ENCODE results near the gene MID1IP1.

The MID1IP1 gene

DNA sequence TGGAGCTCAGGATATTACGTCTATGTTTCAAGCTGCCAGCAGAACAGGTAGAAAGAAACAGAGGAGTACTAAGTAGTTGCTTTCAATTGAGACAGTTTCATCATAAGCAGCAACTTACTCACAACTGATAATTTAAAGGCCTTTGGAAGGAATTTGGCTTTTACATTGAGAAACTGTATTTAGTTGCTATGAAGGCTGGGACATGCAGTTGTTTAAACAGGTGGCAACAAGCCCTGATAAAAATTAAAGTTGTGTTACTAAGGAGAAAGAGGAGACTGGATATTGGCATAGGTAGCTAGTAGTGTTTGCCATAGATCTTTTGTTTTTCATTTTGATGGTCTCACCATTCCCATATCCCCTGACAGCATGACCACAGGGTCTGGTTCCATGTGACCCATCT, 18.4 kb downstream of the MID1IP1 start:
- TF ChIP-seq, protein P1, sequence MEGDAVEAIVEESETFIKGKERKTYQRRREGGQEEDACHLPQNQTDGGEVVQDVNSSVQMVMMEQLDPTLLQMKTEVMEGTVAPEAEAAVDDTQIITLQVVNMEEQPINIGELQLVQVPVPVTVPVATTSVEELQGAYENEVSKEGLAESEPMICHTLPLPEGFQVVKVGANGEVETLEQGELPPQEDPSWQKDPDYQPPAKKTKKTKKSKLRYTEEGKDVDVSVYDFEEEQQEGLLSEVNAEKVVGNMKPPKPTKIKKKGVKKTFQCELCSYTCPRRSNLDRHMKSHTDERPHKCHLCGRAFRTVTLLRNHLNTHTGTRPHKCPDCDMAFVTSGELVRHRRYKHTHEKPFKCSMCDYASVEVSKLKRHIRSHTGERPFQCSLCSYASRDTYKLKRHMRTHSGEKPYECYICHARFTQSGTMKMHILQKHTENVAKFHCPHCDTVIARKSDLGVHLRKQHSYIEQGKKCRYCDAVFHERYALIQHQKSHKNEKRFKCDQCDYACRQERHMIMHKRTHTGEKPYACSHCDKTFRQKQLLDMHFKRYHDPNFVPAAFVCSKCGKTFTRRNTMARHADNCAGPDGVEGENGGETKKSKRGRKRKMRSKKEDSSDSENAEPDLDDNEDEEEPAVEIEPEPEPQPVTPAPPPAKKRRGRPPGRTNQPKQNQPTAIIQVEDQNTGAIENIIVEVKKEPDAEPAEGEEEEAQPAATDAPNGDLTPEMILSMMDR (IDR thresholded peaks at IDR 0.05) = no peak

DNA sequence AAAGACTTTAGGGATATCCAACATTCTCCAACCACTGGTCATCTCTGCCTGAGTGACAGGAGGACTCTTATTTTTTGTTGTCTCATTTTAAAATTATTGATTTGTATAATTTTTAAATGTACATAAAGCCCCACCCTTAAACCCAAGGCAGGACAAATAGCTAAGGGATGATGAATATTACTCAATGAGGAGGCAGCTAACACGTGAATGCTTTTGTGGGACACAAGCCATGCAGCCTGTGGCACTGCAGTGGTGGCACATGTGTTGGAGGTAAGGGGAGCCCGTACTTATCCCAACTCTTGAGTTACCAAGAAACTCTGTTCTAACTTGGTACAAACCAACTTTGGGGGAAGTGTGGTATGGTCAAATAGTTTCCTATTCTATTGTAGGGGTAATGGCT, 19.5 kb downstream of the MID1IP1 start:
- TF ChIP-seq, protein P1 (IDR thresholded peaks at IDR 0.05) = no peak

DNA sequence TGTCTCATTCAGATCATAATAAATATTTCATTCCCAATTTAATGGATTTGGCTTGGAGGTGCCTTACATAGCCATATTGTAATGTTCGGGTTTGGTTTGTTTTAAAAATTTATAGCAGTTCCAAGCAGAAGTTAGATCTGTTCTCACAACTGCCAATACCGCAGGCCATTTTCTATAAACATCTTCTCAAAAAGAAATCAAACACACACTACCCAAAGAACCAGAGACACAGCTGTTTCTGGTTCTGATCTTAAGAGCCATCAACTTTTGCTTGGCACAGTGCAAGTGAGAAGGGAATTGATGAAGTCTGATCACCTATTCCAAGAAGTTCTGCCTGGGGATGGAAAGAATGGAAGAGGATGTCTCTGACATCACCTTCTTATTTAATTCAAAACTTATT, 22.9 kb downstream of the MID1IP1 start:
- TF ChIP-seq, protein P1 (IDR thresholded peaks at IDR 0.05) = no peak

DNA sequence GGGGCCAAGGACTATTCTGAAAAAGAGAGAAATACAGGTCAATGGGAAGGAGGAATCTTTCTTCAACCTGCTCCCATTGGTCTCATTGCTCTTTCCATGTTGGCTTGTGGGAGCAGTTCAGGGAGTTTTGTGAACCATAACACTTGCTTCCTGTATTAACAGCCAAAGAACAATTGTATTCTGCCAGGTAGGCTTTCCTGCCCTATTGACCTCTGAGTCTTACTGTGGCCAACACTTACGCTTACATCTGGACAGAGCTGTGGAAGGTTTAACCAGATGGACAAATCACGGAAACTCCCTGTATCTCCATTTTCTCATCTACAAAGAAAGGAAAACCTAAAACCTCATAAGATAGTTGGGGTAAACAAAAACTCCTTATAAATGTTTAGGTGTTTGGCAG, 30.7 kb downstream of the MID1IP1 start:
- TF ChIP-seq, protein P1 (IDR thresholded peaks at IDR 0.05) = no peak

DNA sequence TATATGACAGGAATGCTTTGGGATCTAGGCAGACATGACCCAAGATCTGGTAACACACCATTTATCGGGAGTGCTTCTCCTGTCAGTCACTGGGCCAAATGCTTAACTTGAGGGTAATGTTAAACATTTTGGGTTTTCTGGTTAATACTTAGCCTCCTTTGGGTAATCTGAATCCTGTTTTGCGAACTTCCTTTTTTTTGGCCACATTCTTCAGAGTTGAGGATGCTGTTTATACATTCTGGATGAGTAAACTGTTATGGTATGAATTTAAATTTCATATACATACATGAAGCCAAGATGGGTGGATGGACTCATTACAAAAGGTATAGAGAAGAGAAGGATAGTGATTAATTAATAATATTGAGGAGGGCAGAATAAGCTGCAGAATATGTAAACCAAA, 36.1 kb downstream of the MID1IP1 start:
- TF ChIP-seq, protein P1 (IDR thresholded peaks at IDR 0.05) = no peak

DNA sequence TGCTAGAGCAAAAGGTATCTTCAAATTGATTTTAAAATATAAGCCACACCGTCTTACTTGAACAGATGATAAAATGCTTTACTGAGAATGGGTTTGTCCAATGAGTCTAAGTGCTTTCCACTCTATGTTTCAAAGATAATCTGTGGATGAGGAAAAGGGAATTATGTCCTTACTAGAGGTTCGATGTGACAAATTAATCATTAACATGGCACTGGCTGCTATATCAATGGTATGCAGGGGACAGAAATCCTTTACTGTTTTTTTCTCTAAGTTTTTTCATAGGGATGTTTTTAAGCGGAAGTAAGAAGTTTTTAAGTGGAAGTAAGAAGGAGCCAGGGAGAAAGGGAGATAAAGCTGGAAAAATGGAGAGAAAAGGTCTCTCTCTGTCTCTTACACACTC, 38.0 kb downstream of the MID1IP1 start:
- TF ChIP-seq, protein P1 (IDR thresholded peaks at IDR 0.05) = no peak

DNA sequence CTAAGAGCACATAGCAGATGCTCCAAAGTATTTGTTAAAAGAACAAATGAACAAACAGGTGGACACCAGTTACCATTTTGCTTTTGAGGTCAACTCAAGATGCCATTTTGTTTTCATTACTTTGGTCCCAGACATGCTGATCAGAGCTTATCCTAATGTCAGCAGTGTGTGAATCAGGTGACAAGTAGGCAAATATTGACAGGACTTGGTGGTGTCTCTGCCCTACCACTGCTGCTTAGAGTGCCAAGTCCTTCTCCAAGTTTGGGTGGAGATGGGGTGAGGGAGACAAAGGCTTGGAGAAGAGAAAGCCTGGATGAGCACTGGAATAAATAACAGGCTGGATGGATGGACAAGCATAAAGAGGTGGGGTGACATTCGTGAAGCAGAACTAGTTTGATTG, 38.7 kb downstream of the MID1IP1 start:
- TF ChIP-seq, protein P1 (IDR thresholded peaks at IDR 0.05) = no peak

DNA sequence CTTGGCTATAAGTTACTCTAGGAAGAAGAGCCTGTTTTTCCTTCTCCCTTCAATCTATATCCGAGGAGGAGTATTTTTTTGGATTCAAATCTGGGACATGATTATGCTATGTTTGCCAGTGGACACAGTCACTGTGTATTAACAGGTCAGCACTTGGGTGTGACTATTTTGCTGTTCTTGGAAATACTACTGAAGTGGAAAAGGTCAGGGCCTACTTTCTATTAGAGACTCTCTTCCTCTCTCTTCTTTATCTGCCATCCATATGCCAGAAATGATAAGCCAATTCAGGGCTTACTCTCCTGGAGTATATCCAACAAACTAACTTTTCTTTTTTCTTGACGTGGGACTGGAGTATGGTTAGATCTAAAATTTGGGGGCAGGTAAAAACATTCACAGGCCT, 40.5 kb downstream of the MID1IP1 start:
- TF ChIP-seq, protein P1 (IDR thresholded peaks at IDR 0.05) = no peak

Data from LNCAP (cell line).